HEK293 (cell line): ENCODE measurements around the gene HOXB9.

Experiments used
- CTCF ChIA-PET: fragments of 350-600 bp; formaldehyde crosslinking; extraction: SDS; loops from one replicate; lab custom pipeline; 2021; ENCODE audit warnings: antibody characterized with exemption; lab: Yijun Ruan, JAX
- POLR2A ChIA-PET: fragments of 300-600 bp; formaldehyde crosslinking; extraction: SDS; loops from one replicate; lab custom pipeline; 2020; ENCODE audit warnings: antibody characterized with exemption, inconsistent platforms; lab: Yijun Ruan, JAX
- H3K27ac ChIP-seq: fragments of 200-500 bp; sonication (Bioruptor generic); 2 replicates; pipeline ENCODE4 v1.5.1; 2014; ENCODE audit warnings: low read depth, low read length, control low read depth, inconsistent platforms; ENCODE audit errors: extremely low read depth
- H3K36me3 ChIP-seq, 2 experiments: fragments of 200-500 bp in 1 of 2; sonication (Bioruptor generic) in 1 of 2; 1 replicate in 1 of 2; 2 replicates in 1 of 2; pipeline ENCODE4 v1.5.1; 2014 to 2017; ENCODE audit warnings: inconsistent platforms in 2 of 2, low read length in 2 of 2; ENCODE audit not compliant: control insufficient read depth in 2 of 2, insufficient read depth in 1 of 2
- H3K4me1 ChIP-seq: fragments of 200-500 bp; sonication (Bioruptor generic); 2 replicates; pipeline ENCODE4 v1.5.1; 2014; ENCODE audit warnings: mild to moderate bottlenecking, low read length, inconsistent platforms; ENCODE audit not compliant: control insufficient read depth, insufficient read depth
- H3K4me3 ChIP-seq: 2 replicates; pipeline ENCODE4 v1.5.1; 2011; ENCODE audit warnings: low read depth, mild to moderate bottlenecking, control low read depth, low read length, moderate library complexity
- H3K9me3 ChIP-seq: fragments of 200-500 bp; sonication (Bioruptor generic); 2 replicates; pipeline ENCODE4 v1.5.1; 2014; ENCODE audit warnings: low read depth, low read length, inconsistent platforms; ENCODE audit not compliant: control insufficient read depth, insufficient read depth
- BCL6B ChIP-seq: fragments of 450-650 bp; formaldehyde crosslinking; IDR thresholded peaks from 2 replicates; pipeline ENCODE4 v1.5.1; 2017; ENCODE audit warnings: missing biosample characterization, missing genetic modification characterization
- ELK4 ChIP-seq: IDR thresholded peaks from 2 replicates; pipeline ENCODE4 v1.6.1; 2011; ENCODE audit warnings: mild to moderate bottlenecking, low read depth, low read length, borderline replicate concordance
- IKZF3 ChIP-seq: fragments of 450-650 bp; IDR thresholded peaks from 2 replicates; pipeline ENCODE4 v1.5.0; 2018; ENCODE audit warnings: missing biosample characterization, mild to moderate bottlenecking, missing genetic modification characterization, moderate library complexity
- INSM2 ChIP-seq: fragments of 450-650 bp; formaldehyde crosslinking; IDR thresholded peaks from 2 replicates; pipeline ENCODE4 v1.5.1; 2016; ENCODE audit warnings: missing biosample characterization, missing genetic modification characterization
- KLF16 ChIP-seq: fragments of 450-650 bp; formaldehyde crosslinking; IDR thresholded peaks from 2 replicates; pipeline ENCODE4 v1.5.1; 2017; ENCODE audit warnings: missing biosample characterization, missing genetic modification characterization
- PRDM1 ChIP-seq: fragments of 450-650 bp; formaldehyde crosslinking; IDR thresholded peaks from 2 replicates; pipeline ENCODE4; 2016; ENCODE audit warnings: missing biosample characterization, missing genetic modification characterization
- REPIN1 ChIP-seq: fragments of 450-650 bp; formaldehyde crosslinking; IDR thresholded peaks from 2 replicates; pipeline ENCODE4 v1.5.1; 2017; ENCODE audit warnings: missing biosample characterization, missing genetic modification characterization, low read depth
- SP2 ChIP-seq: fragments of 450-650 bp; formaldehyde crosslinking; IDR thresholded peaks from 2 replicates; pipeline ENCODE4 v1.5.1; 2016; ENCODE audit warnings: missing biosample characterization, missing genetic modification characterization
- YY2 ChIP-seq: fragments of 450-650 bp; formaldehyde crosslinking; IDR thresholded peaks from 2 replicates; pipeline ENCODE4 v1.5.1; 2016; ENCODE audit warnings: missing biosample characterization, missing genetic modification characterization
- ZBTB48 ChIP-seq: fragments of 450-650 bp; formaldehyde crosslinking; IDR thresholded peaks from 2 replicates; pipeline ENCODE4 v1.5.1; 2016; ENCODE audit warnings: missing biosample characterization, missing genetic modification characterization
- ZFHX2 ChIP-seq: fragments of 450-650 bp; formaldehyde crosslinking; conservative IDR thresholded peaks from 2 replicates; pipeline ENCODE4 v1.5.1; 2016; ENCODE audit warnings: missing biosample characterization, missing genetic modification characterization
- ZNF112 ChIP-seq: fragments of 450-650 bp; formaldehyde crosslinking; IDR thresholded peaks from 2 replicates; pipeline ENCODE4 v1.5.0; 2017; ENCODE audit warnings: missing biosample characterization, missing genetic modification characterization
- ZNF146 ChIP-seq: fragments of 450-650 bp; formaldehyde crosslinking; IDR thresholded peaks from 2 replicates; pipeline ENCODE4 v1.5.1; 2016; ENCODE audit warnings: missing biosample characterization, missing genetic modification characterization
- ZNF2 ChIP-seq: fragments of 450-650 bp; formaldehyde crosslinking; IDR thresholded peaks from 2 replicates; pipeline ENCODE4 v1.5.1; 2016; ENCODE audit warnings: missing biosample characterization, missing genetic modification characterization
- ZNF221 ChIP-seq: fragments of 450-650 bp; formaldehyde crosslinking; IDR thresholded peaks from 2 replicates; pipeline ENCODE4 v1.5.1; 2017; ENCODE audit warnings: missing biosample characterization, missing genetic modification characterization, borderline replicate concordance
- ZNF23 ChIP-seq: fragments of 450-650 bp; formaldehyde crosslinking; IDR thresholded peaks from 2 replicates; pipeline ENCODE4 v1.5.1; 2016; ENCODE audit warnings: missing biosample characterization, missing genetic modification characterization, borderline replicate concordance
- ZNF280D ChIP-seq: fragments of 450-650 bp; formaldehyde crosslinking; IDR thresholded peaks from 2 replicates; pipeline ENCODE4 v1.5.1; 2016; ENCODE audit warnings: missing biosample characterization, missing genetic modification characterization
- ZNF341 ChIP-seq: fragments of 450-650 bp; formaldehyde crosslinking; IDR thresholded peaks from 2 replicates; pipeline ENCODE4; 2016; ENCODE audit warnings: low read depth, missing biosample characterization, missing genetic modification characterization
- ZNF350 ChIP-seq: fragments of 450-650 bp; formaldehyde crosslinking; IDR thresholded peaks from 2 replicates; pipeline ENCODE4 v1.5.0; 2017; ENCODE audit warnings: missing biosample characterization, mild to moderate bottlenecking, missing genetic modification characterization
- ZNF37A ChIP-seq: fragments of 450-650 bp; IDR thresholded peaks from 2 replicates; pipeline ENCODE4 v1.5.1; 2018; ENCODE audit warnings: missing biosample characterization, missing genetic modification characterization
- ZNF529 ChIP-seq: fragments of 450-650 bp; formaldehyde crosslinking; IDR thresholded peaks from 2 replicates; pipeline ENCODE4 v1.5.1; 2017; ENCODE audit warnings: missing genetic modification characterization, missing biosample characterization; ENCODE audit not compliant: insufficient replicate concordance
- ZNF544 ChIP-seq: fragments of 450-650 bp; formaldehyde crosslinking; IDR thresholded peaks from 2 replicates; pipeline ENCODE4 v1.5.0; 2017; ENCODE audit warnings: missing biosample characterization, missing genetic modification characterization
- ZNF654 ChIP-seq: fragments of 450-650 bp; formaldehyde crosslinking; IDR thresholded peaks from 2 replicates; pipeline ENCODE4 v1.5.1; 2016; ENCODE audit warnings: low read depth, missing biosample characterization, missing genetic modification characterization
- ZNF664 ChIP-seq: fragments of 450-650 bp; formaldehyde crosslinking; IDR thresholded peaks from 2 replicates; pipeline ENCODE4 v1.5.1; 2016; ENCODE audit warnings: missing biosample characterization, missing genetic modification characterization
- ZNF792 ChIP-seq: fragments of 450-650 bp; formaldehyde crosslinking; IDR thresholded peaks from 2 replicates; pipeline ENCODE4 v1.5.1; 2016; ENCODE audit warnings: missing biosample characterization, missing genetic modification characterization
- ZNF830 ChIP-seq: fragments of 450-650 bp; IDR thresholded peaks from 2 replicates; pipeline ENCODE4 v1.5.0; 2018; ENCODE audit warnings: missing biosample characterization, missing genetic modification characterization, low read depth, mild to moderate bottlenecking, moderate library complexity

HOXB9 gene

GRCh38 chr17:48644910-48645557 lies 18.9 kb upstream of the HOXB9 start (continued):
- peak; percentile 63 for TF ChIP-seq PRDM1 (tag by site-specific recombination)
- no peak for TF ChIP-seq ZNF23 (tag by site-specific recombination)
- TF ChIP-seq ELK4, result no peak
- TF ChIP-seq ZNF146, result no peak
- no peak for TF ChIP-seq ZNF2 (tag by site-specific recombination)
- TF ChIP-seq IKZF3 (tag by site-specific recombination), result peak; percentile 34; the same call in 1 of the 2 replicates

- TF ChIP-seq ZFHX2 (tag by site-specific recombination) (no peak), INSM2 (tag by site-specific recombination) (no peak), ZNF544 (tag by site-specific recombination) (no peak), ZBTB48 (tag by site-specific recombination) (no peak), ELK4 (no peak), IKZF3 (tag by site-specific recombination) (peak; percentile 44; the same call in 1 of the 2 replicates)
- Histone ChIP-seq H3K4me1 (peaks cover 6% of the 10 kb centered on the region), H3K36me3 (peaks cover 0 to 20% of the 10 kb centered on the region in 2 experiments; a peak in 1 of 3 replicates), H3K9me3 (no peaks in the 10 kb centered on the region), H3K27ac (no peak overlapping the region), H3K4me3 (no peak overlapping the region; the same call in 1 of the 2 replicates)
- CTCF ChIA-PET, result interaction anchor here (0.6 to 1.4 kb wide), 7 partner anchors 8 to 584 kb away, joined by 3 to 7 read pairs (median 3); no protein-coding TSS in a partner anchor
- POLR2A ChIA-PET, result interaction anchor here (3.5 kb wide), 1 partner anchor 19 kb away, joined by 17 read pairs; the partner anchor contains the start of gene HOXB9
Observed at GRCh38 chr17:48644159-48644558, 18.0 kb upstream of the HOXB9 start.

- H3K4me1 ChIP-seq, result peaks cover 6% of the 10 kb centered on the region
- POLR2A ChIA-PET, result interaction anchor here (0.5 to 3.5 kb wide), 2 partner anchors 18 to 25 kb away, joined by 5 to 17 read pairs; partner anchors contain the start of gene HOXB9
- CTCF ChIA-PET, result interaction anchor here (0.5 to 0.8 kb wide), 4 partner anchors 80 to 381 kb away, joined by 3 read pairs; no protein-coding TSS in a partner anchor
- H3K27ac ChIP-seq, result no peak overlapping the region
- H3K9me3 ChIP-seq, result no peaks in the 10 kb centered on the region
- no peak overlapping the region for H3K4me3 ChIP-seq
- peaks cover 0 to 20% of the 10 kb centered on the region in 2 experiments; a peak in 1 of 3 replicates for H3K36me3 ChIP-seq
- TF ChIP-seq ZNF280D (tag by site-specific recombination) (no peak), ZNF341 (no peak), ZNF529 (tag by site-specific recombination) (no peak), KLF16 (tag by site-specific recombination) (no peak), ZNF654 (tag by site-specific recombination) (no peak), ZNF221 (tag by site-specific recombination) (no peak), ZNF112 (tag by site-specific recombination) (no peak), ZNF664 (tag by site-specific recombination) (no peak), BCL6B (no peak), YY2 (tag by site-specific recombination) (no peak), ZNF792 (tag by site-specific recombination) (no peak), REPIN1 (tag by site-specific recombination) (no peak), ZNF350 (tag by site-specific recombination) (no peak), ZNF37A (tag by site-specific recombination) (no peak), SP2 (no peak), ZNF830 (tag by site-specific recombination) (no peak)
Observed at GRCh38 chr17:48643697-48644012, 17.5 kb upstream of the HOXB9 start.
